GM23248 (cell line): ENCODE measurements around the gene ITGAV.

Source experiments
- EZH2 ChIP-seq: fragments of 200-600 bp; sonication (generic); IDR thresholded peaks from 2 replicates; pipeline ENCODE4 v1.6.1; 2018; ENCODE audit warnings: antibody characterized with exemption, mild to moderate bottlenecking; ENCODE audit not compliant: insufficient read depth, poor library complexity, severe bottlenecking
- EZH2phosphoT487 ChIP-seq: fragments of 200-600 bp; sonication (generic); IDR thresholded peaks from 2 replicates; pipeline ENCODE4 v1.6.1; 2018; ENCODE audit warnings: antibody characterized with exemption, moderate library complexity, mild to moderate bottlenecking, low read depth; ENCODE audit not compliant: insufficient read depth

- no peak for TF ChIP-seq EZH2
- no peak for TF ChIP-seq EZH2phosphoT487
Observed at GRCh38 chr2:186610785-186611184, 20.9 kb downstream of the ITGAV start.
